Measurements from ENCODE around the gene NR1I2. TPM values are rescaled to one million over a fixed set of nuclear protein-coding genes. Genes with fewer than 3 reads are reported as not detected.

The NR1I2 gene
- total RNA-seq, 2 experiments from 2014 or later = 0.10 to 0.26 TPM

GRCh38 chr3:119831022-119831421 is 49.1 kb downstream of the NR1I2 start:
- no peak overlapping the region for H3K27ac Mint-ChIP-seq
- peaks cover under 1% of the 10 kb centered on the region for H3K36me3 Mint-ChIP-seq (ENCODE audit: low read depth)
- CTCF ChIA-PET = interaction anchor here (0.7 to 2.5 kb wide), 7 partner anchors 10 to 413 kb away, joined by 3 to 9 read pairs (median 4); no protein-coding TSS in a partner anchor
- H3K9me3 Mint-ChIP-seq (ENCODE audit: insufficient read depth) = no peaks in the 10 kb centered on the region
- H3K4me3 Mint-ChIP-seq = no peak overlapping the region
- POLR2A ChIA-PET = no interaction called here
- no peaks in the 10 kb centered on the region for H3K27me3 Mint-ChIP-seq (ENCODE audit: low read depth)
- ATAC-seq (no peak), DNase-seq (no peak)
- H3K4me1 Mint-ChIP-seq (ENCODE audit: low read depth) = no peaks in the 10 kb centered on the region

GRCh38 chr3:119831941-119832371 is 50.1 kb downstream of the NR1I2 start:
- ATAC-seq (no peak), DNase-seq (no peak)
- H3K36me3 Mint-ChIP-seq (ENCODE audit: low read depth) = peaks cover 3% of the 10 kb centered on the region
- no peak overlapping the region for H3K27ac Mint-ChIP-seq
- no peak overlapping the region for H3K4me3 Mint-ChIP-seq
- ChIA-PET CTCF (interaction anchor here (0.7 to 2.5 kb wide), 6 partner anchors 10 to 315 kb away, joined by 3 to 9 read pairs (median 4); no protein-coding TSS in a partner anchor), POLR2A (no interaction called here)
- no peaks in the 10 kb centered on the region for H3K9me3 Mint-ChIP-seq (ENCODE audit: insufficient read depth)
- no peaks in the 10 kb centered on the region for H3K4me1 Mint-ChIP-seq (ENCODE audit: low read depth)
- no peaks in the 10 kb centered on the region for H3K27me3 Mint-ChIP-seq (ENCODE audit: low read depth)

- Mint-ChIP-seq H3K4me1 (ENCODE audit: low read depth) (no peaks in the 10 kb centered on the region), H3K4me3 (no peak overlapping the region), H3K36me3 (ENCODE audit: low read depth) (peaks cover 12% of the 10 kb centered on the region), H3K9me3 (ENCODE audit: insufficient read depth) (no peaks in the 10 kb centered on the region), H3K27me3 (ENCODE audit: low read depth) (no peaks in the 10 kb centered on the region), H3K27ac (no peak overlapping the region)
- ATAC-seq (no peak), DNase-seq (no peak)
- CTCF ChIA-PET = no interaction called here
- POLR2A ChIA-PET = no interaction called here
Measured at GRCh38 chr3:119834754-119835370, 53.0 kb downstream of the NR1I2 start.

GRCh38 chr3:119835556-119835955 is 53.7 kb downstream of the NR1I2 start:
- no peaks in the 10 kb centered on the region for H3K4me1 Mint-ChIP-seq (ENCODE audit: low read depth)
- CTCF ChIA-PET = no interaction called here
- H3K4me3 Mint-ChIP-seq = no peak overlapping the region
- H3K27me3 Mint-ChIP-seq (ENCODE audit: low read depth) = no peaks in the 10 kb centered on the region
- POLR2A ChIA-PET = no interaction called here
- DNase-seq = no peak
- ATAC-seq = no peak
- no peaks in the 10 kb centered on the region for H3K9me3 Mint-ChIP-seq (ENCODE audit: insufficient read depth)
- peaks cover 14% of the 10 kb centered on the region for H3K36me3 Mint-ChIP-seq (ENCODE audit: low read depth)
- H3K27ac Mint-ChIP-seq = no peak overlapping the region

- peaks cover 49% of the 10 kb centered on the region for H3K36me3 Mint-ChIP-seq (ENCODE audit: low read depth)
- no peak overlapping the region for H3K4me3 Mint-ChIP-seq
Measured at GRCh38 chr3:119841808-119842471, 60.0 kb downstream of the NR1I2 start.

GRCh38 chr3:119849126-119849525 is 67.2 kb downstream of the NR1I2 start:
- POLR2A ChIA-PET = no interaction called here
- Mint-ChIP-seq H3K36me3 (ENCODE audit: low read depth) (peaks cover 43% of the 10 kb centered on the region), H3K9me3 (ENCODE audit: insufficient read depth) (peaks cover 7% of the 10 kb centered on the region), H3K4me3 (no peak overlapping the region), H3K4me1 (ENCODE audit: low read depth) (no peaks in the 10 kb centered on the region), H3K27me3 (ENCODE audit: low read depth) (no peaks in the 10 kb centered on the region), H3K27ac (no peak overlapping the region)
- no peak for DNase-seq
- ATAC-seq = no peak
- CTCF ChIA-PET = no interaction called here

More at GRCh38 chr3:119841808-119842471, 60.0 kb downstream of the NR1I2 start:
- Mint-ChIP-seq H3K27me3 (ENCODE audit: low read depth) (no peaks in the 10 kb centered on the region), H3K4me1 (ENCODE audit: low read depth) (no peaks in the 10 kb centered on the region), H3K9me3 (ENCODE audit: insufficient read depth) (peaks cover 7% of the 10 kb centered on the region), H3K27ac (no peak overlapping the region)
- no peak for ATAC-seq
- ChIA-PET POLR2A (interaction anchor here (0.6 kb wide), 1 partner anchor 1928 kb away, joined by 3 read pairs; no protein-coding TSS in a partner anchor), CTCF (no interaction called here)
- DNase-seq = no peak

- Mint-ChIP-seq H3K27ac (no peak overlapping the region), H3K4me3 (no peak overlapping the region), H3K9me3 (ENCODE audit: insufficient read depth) (peaks cover 11% of the 10 kb centered on the region), H3K36me3 (ENCODE audit: low read depth) (peaks cover 60% of the 10 kb centered on the region), H3K27me3 (ENCODE audit: low read depth) (no peaks in the 10 kb centered on the region), H3K4me1 (ENCODE audit: low read depth) (peaks cover 8% of the 10 kb centered on the region)
- ChIA-PET POLR2A (no interaction called here), CTCF (no interaction called here)
- DNase-seq = no peak
- ATAC-seq = no peak
Measured at GRCh38 chr3:119856695-119857094, 74.8 kb downstream of the NR1I2 start.

- Mint-ChIP-seq H3K27me3 (ENCODE audit: low read depth) (no peaks in the 10 kb centered on the region), H3K4me1 (ENCODE audit: low read depth) (peaks cover 10% of the 10 kb centered on the region), H3K9me3 (ENCODE audit: insufficient read depth) (peaks cover 13% of the 10 kb centered on the region), H3K4me3 (no peak overlapping the region), H3K36me3 (ENCODE audit: low read depth) (peaks cover 67% of the 10 kb centered on the region), H3K27ac (no peak overlapping the region)
- CTCF ChIA-PET = interaction anchor here (0.7 to 1.1 kb wide), 2 partner anchors 48 to 88 kb away, joined by 3 read pairs; no protein-coding TSS in a partner anchor
- DNase-seq (no peak), ATAC-seq (no peak)
- POLR2A ChIA-PET = no interaction called here
Measured at GRCh38 chr3:119858957-119859356, 77.1 kb downstream of the NR1I2 start.

- peaks cover 65% of the 10 kb centered on the region for H3K36me3 Mint-ChIP-seq (ENCODE audit: low read depth)
- no peaks in the 10 kb centered on the region for H3K27me3 Mint-ChIP-seq (ENCODE audit: low read depth)
- peaks cover 13% of the 10 kb centered on the region for H3K9me3 Mint-ChIP-seq (ENCODE audit: insufficient read depth)
- peaks cover 10% of the 10 kb centered on the region for H3K4me1 Mint-ChIP-seq (ENCODE audit: low read depth)
- H3K27ac Mint-ChIP-seq = no peak overlapping the region
- ATAC-seq = no peak
- CTCF ChIA-PET = no interaction called here
- no peak for DNase-seq
- POLR2A ChIA-PET = no interaction called here
- H3K4me3 Mint-ChIP-seq = no peak overlapping the region
Measured at GRCh38 chr3:119859728-119860127, 77.8 kb downstream of the NR1I2 start.

- Mint-ChIP-seq H3K4me1 (ENCODE audit: low read depth) (peaks cover 10% of the 10 kb centered on the region), H3K27ac (no peak overlapping the region), H3K27me3 (ENCODE audit: low read depth) (no peaks in the 10 kb centered on the region), H3K9me3 (ENCODE audit: insufficient read depth) (peaks cover 5% of the 10 kb centered on the region), H3K36me3 (ENCODE audit: low read depth) (peaks cover 57% of the 10 kb centered on the region), H3K4me3 (no peak overlapping the region)
- ATAC-seq = no peak
- ChIA-PET CTCF (no interaction called here), POLR2A (no interaction called here)
- DNase-seq = no peak
Measured at GRCh38 chr3:119861681-119862080, 79.8 kb downstream of the NR1I2 start.

- no peak for DNase-seq
- no peak for ATAC-seq
- Mint-ChIP-seq H3K9me3 (ENCODE audit: insufficient read depth) (peaks cover 5% of the 10 kb centered on the region), H3K36me3 (ENCODE audit: low read depth) (peaks cover 52% of the 10 kb centered on the region), H3K27me3 (ENCODE audit: low read depth) (no peaks in the 10 kb centered on the region), H3K4me3 (no peak overlapping the region), H3K27ac (no peak overlapping the region), H3K4me1 (ENCODE audit: low read depth) (peaks cover 4% of the 10 kb centered on the region)
- ChIA-PET CTCF (no interaction called here), POLR2A (no interaction called here)
Measured at GRCh38 chr3:119862616-119863015, 80.7 kb downstream of the NR1I2 start.

- Mint-ChIP-seq H3K27ac (no peak overlapping the region), H3K4me1 (ENCODE audit: low read depth) (peaks cover 5% of the 10 kb centered on the region), H3K27me3 (ENCODE audit: low read depth) (no peaks in the 10 kb centered on the region), H3K9me3 (ENCODE audit: insufficient read depth) (peaks cover 5% of the 10 kb centered on the region), H3K36me3 (ENCODE audit: low read depth) (peaks cover 47% of the 10 kb centered on the region), H3K4me3 (no peak overlapping the region)
- DNase-seq = no peak
- POLR2A ChIA-PET = no interaction called here
- no peak for ATAC-seq
- CTCF ChIA-PET = no interaction called here
Measured at GRCh38 chr3:119864476-119864875, 82.6 kb downstream of the NR1I2 start.

Measured in activated CD8-positive, alpha-beta T cell treated with anti-CD3 and anti-CD28 coated beads, Interleukin-2, amount 10 ng/mL, durations not matched to agents 7 days and 5 days (primary cell).